Epidermal melanocyte (primary cell): ENCODE results near the gene TBCA.
"Not testable (repeated sequence)": the region's sequence is repeated elsewhere in the genome, so short reads cannot be mapped to it uniquely, and the experiment has no call there.

Experiments used
- DNase-seq: peaks from one replicate; pipeline ENCODE4 v3.0.0; 2011; ENCODE audit warnings: low spot score; ENCODE audit not compliant: insufficient read length

Gene TBCA

GRCh38 chr5:77709993-77710685 lies 66.0 kb downstream of the TBCA start:
- DNase-seq = no peak

DNA sequence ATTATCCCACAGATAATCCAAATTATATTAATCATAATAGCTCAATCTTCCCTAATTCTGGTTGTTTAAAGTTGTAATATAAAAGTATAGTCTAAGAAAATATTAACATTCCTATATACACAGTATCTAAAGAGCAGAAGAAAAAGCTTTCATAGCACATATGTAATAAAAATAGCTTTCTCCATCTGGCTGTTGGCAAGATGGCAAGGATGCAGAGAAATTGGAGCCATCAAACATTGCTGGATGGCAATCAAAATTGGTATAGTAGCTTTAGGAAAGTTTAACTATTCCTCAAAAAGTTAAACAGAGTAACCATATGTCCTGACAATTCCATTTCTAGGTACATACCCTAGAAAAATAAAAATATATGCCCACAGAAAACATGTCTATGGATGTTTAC lies 66.8 kb downstream of the TBCA start:
- no peak for DNase-seq

GRCh38 chr5:77707791-77708190 lies 68.3 kb downstream of the TBCA start:
- DNase-seq = no peak

DNA sequence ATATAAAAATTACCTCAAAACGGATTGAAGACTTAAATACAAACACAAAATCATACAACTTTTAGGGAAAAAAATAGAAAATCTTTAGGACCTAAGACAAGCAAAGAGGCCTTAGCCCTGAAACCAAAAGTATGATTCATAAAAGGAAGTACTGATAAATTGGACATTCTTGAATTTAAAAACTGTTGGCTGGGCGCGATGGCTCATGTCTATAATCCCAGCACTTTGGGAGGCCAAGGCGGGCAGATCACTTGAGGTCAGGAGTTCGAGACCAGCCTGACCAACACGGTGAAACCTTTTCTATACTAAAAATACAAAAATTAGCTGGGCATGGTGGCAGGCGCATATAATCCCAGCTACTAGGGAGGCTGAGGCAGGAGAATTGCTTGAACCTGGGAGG lies 76.6 kb downstream of the TBCA start:
- DNase-seq = not testable (repeated sequence)

DNA sequence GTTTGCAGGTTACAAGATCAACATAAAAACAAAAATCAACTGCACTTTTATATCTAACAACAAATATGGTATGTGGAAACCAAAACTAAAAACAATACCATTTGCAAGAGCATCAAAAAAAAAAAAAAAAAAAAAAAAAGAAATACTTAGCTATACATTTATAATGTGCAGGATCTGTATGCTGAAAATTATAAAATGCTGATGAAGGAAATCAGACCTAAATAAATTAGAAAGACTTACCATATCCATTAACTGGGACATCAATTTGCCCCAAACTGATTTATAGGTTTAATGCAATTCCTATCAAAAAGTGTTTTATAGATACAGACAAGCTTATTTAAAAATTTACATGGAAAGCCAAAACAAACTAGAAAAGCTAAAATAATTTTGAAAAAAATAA lies 77.2 kb downstream of the TBCA start:
- no peak for DNase-seq

DNA sequence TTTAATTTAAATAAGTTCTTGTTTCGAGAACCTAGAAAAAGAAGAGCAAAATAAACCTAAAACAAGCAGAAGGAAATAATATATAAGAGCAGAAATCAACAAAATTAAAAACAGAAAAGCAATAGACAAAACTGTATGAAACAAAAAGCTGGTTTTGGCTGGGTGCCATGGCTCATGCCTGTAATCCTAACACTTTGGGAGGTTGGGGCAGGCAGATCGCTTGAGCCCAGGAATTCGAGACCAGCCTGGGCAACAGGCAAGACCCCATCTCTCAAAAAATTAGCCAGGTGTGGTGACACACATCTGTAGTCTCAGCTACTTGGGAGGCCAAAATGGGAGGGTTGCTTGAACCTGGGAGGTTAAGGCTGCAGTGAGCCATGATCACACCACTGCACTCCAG lies 78.4 kb downstream of the TBCA start:
- DNase-seq = no peak

- DNase-seq = no peak
Observed at GRCh38 chr5:77696120-77696519, 80.0 kb downstream of the TBCA start.

- DNase-seq = no peak
Observed at GRCh38 chr5:77693913-77694312, 82.2 kb downstream of the TBCA start.

DNA sequence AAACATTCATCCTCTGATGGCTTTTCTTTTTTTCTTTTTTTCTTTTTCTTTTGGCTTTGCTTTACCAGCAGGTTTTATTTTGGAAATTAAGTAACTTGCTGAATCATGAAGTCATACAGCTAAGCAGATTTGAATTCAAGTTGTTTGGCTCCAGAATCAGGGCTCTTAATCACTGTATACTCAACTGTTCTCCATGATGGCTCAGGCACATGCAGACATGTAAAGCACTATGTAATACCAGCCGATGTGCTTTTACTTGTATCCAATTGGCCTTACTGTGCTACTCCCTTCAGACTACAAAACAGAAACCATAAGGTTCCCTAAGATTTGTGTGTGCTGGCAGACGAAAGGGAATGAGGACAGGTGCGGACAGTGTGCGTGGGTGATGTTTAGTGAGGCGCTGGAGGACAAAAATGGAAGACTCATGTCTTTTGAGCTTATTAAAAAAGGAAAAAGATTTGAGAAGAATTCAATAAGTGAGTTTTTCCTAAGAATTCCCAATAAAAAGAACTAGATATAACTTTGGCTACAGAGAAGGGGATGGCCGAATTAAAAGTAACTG lies 92.9 kb downstream of the TBCA start:
- DNase-seq = no peak

- no peak for DNase-seq
Observed at GRCh38 chr5:77670526-77670925, 105.6 kb downstream of the TBCA start.

- no peak for DNase-seq
Observed at GRCh38 chr5:77669677-77670076, 106.5 kb downstream of the TBCA start.

- no peak for DNase-seq
Observed at GRCh38 chr5:77663090-77663863, 112.9 kb downstream of the TBCA start.

DNA sequence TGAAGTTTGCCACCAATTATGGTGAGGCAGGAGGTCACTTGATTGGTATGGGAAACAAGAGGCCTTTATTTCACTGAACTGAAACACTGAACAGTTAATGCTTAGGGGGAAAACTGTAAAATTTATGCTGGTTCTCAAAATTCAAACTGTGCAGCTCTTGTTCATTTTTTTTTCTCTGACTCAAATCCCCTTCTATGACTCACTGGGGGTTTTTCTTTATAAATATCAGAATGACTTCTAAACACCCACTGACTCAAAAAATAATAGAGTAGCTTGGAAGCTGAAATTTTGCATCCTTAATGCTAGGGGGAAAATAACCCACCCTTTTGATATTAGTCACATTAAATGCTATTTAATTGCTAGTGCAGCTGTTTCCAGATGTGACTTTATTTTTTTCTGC lies 113.5 kb downstream of the TBCA start:
- DNase-seq = no peak

- DNase-seq = no peak
Observed at GRCh38 chr5:77658662-77659061, 117.5 kb downstream of the TBCA start.

- DNase-seq = no peak
Observed at GRCh38 chr5:77651343-77651742, 124.8 kb downstream of the TBCA start.

- DNase-seq = no peak
Observed at GRCh38 chr5:77650686-77651085, 125.5 kb downstream of the TBCA start.

- no peak for DNase-seq
Observed at GRCh38 chr5:77649776-77650175, 126.4 kb downstream of the TBCA start.

DNA sequence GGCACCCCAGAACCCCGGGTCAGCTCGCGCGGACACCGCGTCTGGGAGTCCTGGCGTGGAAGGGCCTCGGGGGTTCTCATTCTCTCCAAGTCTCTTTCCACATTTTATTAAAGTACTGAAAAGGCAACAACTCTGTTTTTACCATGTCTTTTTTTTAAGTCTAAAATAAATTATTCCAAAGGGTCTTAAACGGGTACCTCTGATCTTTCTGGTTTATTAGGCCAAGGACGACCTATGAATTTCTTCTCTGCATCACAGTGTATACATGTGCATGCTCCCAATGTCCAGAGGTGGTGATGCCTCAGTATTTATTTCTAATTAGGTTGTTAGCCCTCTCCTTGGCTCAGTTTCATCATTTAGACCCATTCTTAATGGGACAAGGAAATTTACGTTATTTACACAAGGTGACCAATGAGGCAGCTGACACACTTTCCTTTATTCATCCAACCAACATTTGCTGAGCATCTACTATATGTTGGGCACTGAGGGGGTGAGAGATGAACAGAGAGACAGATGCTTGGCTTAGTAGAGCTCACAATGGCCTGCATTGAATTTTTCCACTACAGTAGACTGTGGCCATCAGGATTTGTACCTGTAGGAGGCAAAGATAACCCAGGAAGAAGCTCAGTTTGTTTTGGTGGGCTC lies 130.0 kb downstream of the TBCA start:
- DNase-seq = no peak

- DNase-seq = no peak
Observed at GRCh38 chr5:77645158-77645994, 130.8 kb downstream of the TBCA start.

DNA sequence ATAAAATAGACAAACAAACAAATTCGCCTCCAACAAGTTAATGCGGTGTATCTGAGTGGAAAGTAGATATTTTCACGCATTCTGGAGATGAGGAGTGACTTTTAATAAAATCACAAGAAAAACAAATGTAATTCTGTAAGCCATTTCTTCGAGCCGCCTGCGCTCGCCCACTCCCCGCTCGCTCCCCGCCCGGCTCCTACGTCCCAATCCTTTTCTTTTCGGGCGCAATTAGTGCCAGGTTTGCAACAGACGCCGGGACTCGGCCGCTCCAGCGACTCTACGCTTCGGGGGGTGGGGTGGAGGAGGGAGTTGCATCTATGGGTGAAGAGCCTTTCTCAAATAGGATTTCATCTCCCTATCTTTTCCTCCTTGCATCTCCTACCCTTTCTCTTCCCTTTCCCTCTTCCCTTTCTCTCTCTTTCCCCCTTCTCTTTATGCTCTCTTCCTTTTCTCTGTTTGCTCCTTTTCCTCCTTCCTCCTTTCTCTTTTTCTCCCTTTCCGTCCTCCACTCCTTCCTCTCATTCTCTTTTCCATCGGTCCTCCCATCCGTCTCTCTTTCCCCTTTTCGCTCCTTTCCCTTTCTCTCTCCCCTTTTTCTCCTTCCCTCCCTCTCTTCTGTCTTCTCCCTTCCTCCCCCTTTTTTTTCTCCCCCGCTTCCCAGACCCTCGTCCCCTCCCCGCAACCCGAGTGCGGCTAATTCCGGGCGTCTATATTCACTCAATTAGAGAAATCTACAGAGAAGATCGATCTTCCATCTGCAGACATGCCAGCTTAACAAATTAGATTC lies 131.6 kb downstream of the TBCA start:
- DNase-seq = no peak
